ENCODE data around the gene GPC5. TPM values are rescaled to one million over a fixed set of nuclear protein-coding genes. Genes with fewer than 3 reads are reported as not detected.

GPC5 gene
- total and polyA plus RNA-seq, 7 donors, result 0.23 TPM; not detected in 6

DNA sequence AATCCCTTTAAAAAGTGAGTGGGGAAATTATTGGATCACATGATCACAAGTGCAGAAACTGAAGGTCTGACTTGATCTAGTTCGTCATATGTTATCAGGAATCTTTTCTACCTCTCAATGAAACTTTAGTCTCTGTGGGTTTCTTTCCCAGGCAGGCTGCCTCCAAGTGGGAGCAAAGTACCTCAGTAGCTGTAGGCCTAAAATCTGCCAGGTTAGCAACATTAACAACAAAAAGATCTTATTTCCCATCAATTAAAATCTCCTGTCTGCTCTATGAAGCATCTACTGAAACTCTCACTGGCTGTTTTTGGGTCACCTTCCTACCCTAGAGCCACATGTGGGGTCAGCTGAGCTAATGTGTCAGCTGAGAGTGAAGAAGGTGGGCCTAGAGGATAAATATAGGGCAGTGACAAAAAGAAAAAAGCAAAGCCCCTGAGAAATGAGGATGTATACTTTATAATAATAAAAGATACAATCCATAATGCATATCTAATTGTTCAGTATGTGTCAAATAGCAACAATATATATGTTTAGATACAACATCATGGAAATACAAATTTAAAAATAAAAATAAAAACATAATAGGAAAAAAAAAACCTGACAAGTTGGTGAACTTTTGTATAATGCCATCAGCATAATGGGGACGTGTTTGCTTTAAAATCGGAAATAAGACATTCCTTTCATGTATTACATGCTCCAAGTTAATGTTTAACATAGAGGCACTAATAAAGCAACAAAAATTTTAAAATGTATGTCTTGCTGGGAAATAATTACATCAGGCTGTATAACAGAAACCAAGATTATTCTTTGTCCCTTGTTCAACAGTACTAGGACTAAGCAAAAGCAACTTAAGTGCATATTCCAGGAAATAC lies 141.1 kb downstream of the GPC5 start:
- TF ChIP-seq, protein P1, sequence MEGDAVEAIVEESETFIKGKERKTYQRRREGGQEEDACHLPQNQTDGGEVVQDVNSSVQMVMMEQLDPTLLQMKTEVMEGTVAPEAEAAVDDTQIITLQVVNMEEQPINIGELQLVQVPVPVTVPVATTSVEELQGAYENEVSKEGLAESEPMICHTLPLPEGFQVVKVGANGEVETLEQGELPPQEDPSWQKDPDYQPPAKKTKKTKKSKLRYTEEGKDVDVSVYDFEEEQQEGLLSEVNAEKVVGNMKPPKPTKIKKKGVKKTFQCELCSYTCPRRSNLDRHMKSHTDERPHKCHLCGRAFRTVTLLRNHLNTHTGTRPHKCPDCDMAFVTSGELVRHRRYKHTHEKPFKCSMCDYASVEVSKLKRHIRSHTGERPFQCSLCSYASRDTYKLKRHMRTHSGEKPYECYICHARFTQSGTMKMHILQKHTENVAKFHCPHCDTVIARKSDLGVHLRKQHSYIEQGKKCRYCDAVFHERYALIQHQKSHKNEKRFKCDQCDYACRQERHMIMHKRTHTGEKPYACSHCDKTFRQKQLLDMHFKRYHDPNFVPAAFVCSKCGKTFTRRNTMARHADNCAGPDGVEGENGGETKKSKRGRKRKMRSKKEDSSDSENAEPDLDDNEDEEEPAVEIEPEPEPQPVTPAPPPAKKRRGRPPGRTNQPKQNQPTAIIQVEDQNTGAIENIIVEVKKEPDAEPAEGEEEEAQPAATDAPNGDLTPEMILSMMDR (IDR thresholded peaks at IDR 0.05), result no peak
- H3K4me1 ChIP-seq, result no peaks in the 10 kb centered on the region
- intact Hi-C loops (cut with DNase I), result no loop called here
- WGBS, 3 donors, result 79 to 83% (median 83%) methylated on average over 3 of the region's 3 CpGs
- no peak for DNase-seq
- H3K36me3 ChIP-seq (ENCODE audit: insufficient read depth in 1 of 2, low read depth in 1 of 2), result no peaks in the 10 kb centered on the region
- H3K27ac ChIP-seq, result no peak overlapping the region
- ATAC-seq, result no peak
- no peaks in the 10 kb centered on the region for H3K27me3 ChIP-seq (ENCODE audit: insufficient read depth in 3 of 3, low read length in 2 of 3)
- no peak overlapping the region for H3K4me3 ChIP-seq
- no peaks in the 10 kb centered on the region for H3K9me3 ChIP-seq

DNA sequence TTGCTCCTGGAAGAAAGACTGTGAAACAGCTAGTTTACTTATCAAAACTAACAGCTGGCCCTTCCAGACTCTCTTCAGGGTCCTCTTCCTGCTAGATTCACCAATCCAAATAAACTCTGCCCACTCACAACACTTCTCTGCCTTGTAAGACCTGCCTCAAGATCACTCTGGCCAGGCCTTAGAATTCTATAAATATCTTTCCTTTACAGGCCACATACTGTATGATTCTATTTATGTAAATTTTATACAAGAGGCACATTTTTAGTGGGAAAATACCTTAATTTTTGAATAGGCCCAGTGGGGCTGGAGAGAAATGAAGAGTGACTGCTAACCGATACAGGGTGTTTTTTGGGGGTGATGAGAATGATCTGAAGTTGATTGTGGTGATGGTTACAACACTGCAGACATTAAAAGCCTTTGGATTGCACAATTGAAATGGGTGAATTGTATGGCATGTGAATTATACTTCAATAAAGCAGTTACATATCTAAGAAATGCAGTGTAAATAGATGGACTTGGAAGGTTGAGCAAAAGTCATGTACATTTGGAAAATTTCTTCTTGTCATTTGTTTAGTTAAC lies 141.8 kb downstream of the GPC5 start:
- no peak overlapping the region for H3K4me3 ChIP-seq
- no peak for ATAC-seq
- intact Hi-C loops (cut with DNase I), result no loop called here

DNA sequence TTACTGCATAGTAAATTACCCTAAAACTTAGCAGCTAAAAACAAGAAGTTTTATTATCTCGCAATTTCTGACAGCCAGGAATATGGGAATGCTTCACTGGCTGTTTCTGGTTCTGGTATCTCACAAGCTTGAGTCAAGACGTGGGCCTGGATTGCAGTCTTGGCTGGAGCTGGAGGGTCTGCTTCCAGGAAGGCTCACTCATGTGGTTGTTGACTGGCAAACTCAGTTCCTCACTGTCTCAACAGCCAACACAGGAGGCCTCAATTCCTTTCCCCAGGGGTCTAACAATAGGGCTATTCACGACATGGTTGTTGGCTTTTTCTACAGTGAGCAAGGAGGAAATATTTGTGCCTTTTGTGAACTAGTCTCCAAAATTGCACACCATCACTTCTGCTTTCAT lies 146.3 kb downstream of the GPC5 start:
- TF ChIP-seq, protein P1 (IDR thresholded peaks at IDR 0.05), result no peak
- no peaks in the 10 kb centered on the region for H3K4me1 ChIP-seq
- WGBS, 3 donors, result 26 to 28% (median 27%) methylated on average over 3 of the region's 3 CpGs
- no peaks in the 10 kb centered on the region for H3K36me3 ChIP-seq (ENCODE audit: insufficient read depth in 1 of 2, low read depth in 1 of 2)
- no peak overlapping the region for H3K27ac ChIP-seq
- no peaks in the 10 kb centered on the region for H3K9me3 ChIP-seq
- DNase-seq, result no peak
- ATAC-seq, result no peak
- no peaks in the 10 kb centered on the region for H3K27me3 ChIP-seq (ENCODE audit: insufficient read depth in 3 of 3, low read length in 2 of 3)
- no peak overlapping the region for H3K4me3 ChIP-seq
- intact Hi-C loops (cut with DNase I), result no loop called here

More for the DNA sequence above, 141.8 kb downstream of the GPC5 start:
- H3K36me3 ChIP-seq (ENCODE audit: insufficient read depth in 1 of 2, low read depth in 1 of 2), result no peaks in the 10 kb centered on the region
- H3K27ac ChIP-seq, result no peak overlapping the region
- H3K9me3 ChIP-seq, result no peaks in the 10 kb centered on the region
- H3K4me1 ChIP-seq, result no peaks in the 10 kb centered on the region
- TF ChIP-seq, protein P1 (IDR thresholded peaks at IDR 0.05), result no peak
- no peak for DNase-seq
- 78 to 85% (median 83%) methylated on average over 1 of the region's 1 CpG for WGBS, 3 donors
- no peaks in the 10 kb centered on the region for H3K27me3 ChIP-seq (ENCODE audit: insufficient read depth in 3 of 3, low read length in 2 of 3)

DNA sequence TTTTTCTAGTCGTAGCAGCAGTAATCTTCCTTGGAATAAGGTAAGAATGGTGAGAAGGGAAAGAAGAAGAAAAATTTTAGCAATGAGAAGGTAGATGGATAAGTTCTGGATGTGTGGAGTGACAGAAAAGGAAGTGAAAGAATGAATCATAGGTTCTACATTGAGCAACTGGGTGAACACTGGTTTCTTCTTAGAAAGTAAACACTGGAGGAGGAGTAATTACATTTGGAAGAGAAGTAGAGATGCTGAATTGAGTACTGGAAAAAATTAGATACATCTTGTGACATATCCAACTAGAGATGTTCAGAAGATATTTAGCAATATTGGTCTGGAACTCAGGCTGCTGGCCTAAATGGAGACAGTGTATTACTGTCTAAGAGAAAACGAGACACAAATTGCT lies 148.5 kb downstream of the GPC5 start:
- Histone ChIP-seq H3K36me3 (ENCODE audit: insufficient read depth in 1 of 2, low read depth in 1 of 2) (no peaks in the 10 kb centered on the region), H3K4me1 (no peaks in the 10 kb centered on the region), H3K9me3 (no peaks in the 10 kb centered on the region), H3K4me3 (no peak overlapping the region), H3K27ac (no peak overlapping the region), H3K27me3 (ENCODE audit: insufficient read depth in 3 of 3, low read length in 2 of 3) (no peaks in the 10 kb centered on the region)
- intact Hi-C loops (cut with DNase I), result no loop called here
- TF ChIP-seq, protein P1 (IDR thresholded peaks at IDR 0.05), result no peak
- DNase-seq (no peak), ATAC-seq (no peak)
- WGBS, 3 donors, result 73 to 84% (median 77%) methylated on average over 2 of the region's 2 CpGs
